NCI-H748 treated with DMSO at 0.1 percent for 48 hours (cell line): ENCODE measurements around the gene STAP2.

ENCODE experiments used
- DNase-seq: peaks from one replicate; lab custom pipeline; 2025; lab: John Stamatoyannopoulos, UW

The STAP2 gene

DNA sequence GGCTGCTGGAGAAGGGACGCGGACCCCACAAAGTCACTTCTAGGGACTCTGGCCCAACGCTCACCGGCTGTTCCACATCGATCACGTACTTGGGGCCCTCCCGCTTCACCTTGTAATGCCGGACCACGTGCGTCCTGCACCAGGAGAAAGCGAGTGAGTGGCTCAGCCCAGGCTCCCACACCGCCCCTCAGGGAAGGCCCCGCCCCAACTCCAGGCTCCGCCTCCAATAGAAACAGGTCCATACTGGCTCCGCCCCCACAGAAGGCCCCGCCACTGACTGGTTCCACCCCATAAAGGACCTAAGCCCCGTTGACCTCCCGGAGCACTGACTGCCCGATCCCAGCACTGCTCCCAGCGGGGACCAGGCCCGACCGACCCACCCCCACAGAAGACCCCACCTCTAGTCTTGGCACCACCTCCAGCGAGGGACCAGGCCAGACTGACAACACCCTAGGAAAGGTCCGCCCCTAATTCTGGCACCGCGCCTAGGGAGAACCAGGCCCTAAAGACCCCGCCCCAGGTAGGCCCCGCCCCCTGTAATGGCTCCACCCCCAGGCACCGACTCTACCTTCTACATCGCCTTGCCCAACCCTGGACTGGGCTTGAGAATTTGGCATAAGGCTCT, 11.3 kb downstream of the STAP2 start:
- DNase-seq: no peak

DNA sequence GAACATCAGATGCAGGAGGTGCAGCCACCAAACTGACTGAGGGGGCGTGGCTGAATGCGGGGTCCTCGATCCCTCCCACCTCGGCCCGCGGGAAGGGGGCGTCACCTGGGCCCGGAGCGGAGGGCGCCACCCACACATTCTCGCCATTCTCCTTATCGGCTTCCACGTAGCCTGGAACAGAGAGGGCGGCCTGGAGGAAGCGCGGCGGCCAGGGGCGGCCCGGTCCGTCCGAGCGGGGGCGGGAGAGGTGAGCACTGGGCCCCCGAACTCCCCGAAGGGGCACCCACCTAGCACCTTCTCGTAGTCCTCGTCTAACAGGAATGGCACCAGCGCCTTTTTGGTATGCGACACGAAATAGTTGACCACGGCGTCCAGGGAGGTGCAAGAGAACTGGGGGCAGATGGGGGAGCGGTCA, 11.8 kb downstream of the STAP2 start:
- no peak for DNase-seq

GRCh38 chr19:4326215-4326836, 12.3 kb downstream of the STAP2 start:
- DNase-seq: no peak

DNA sequence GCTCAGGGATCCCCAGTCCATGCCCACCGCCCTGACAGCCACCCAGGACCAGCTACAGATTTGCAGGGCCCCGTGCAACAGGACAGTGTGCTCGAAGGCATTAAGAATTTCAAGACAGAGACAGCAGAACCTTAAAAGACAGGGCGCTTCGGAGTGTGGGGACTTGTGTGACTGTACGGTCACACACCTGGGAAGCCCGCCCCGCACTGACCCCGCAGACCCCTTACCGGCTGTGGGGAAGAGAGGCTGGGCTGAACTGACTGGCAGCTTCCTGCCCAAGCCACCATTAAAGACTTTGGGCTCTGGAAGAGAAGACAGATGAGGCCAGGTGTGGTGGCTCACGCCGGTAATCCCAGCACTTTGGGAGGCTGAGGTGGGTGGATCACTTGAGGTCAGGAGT, 14.4 kb downstream of the STAP2 start:
- no peak for DNase-seq

DNA sequence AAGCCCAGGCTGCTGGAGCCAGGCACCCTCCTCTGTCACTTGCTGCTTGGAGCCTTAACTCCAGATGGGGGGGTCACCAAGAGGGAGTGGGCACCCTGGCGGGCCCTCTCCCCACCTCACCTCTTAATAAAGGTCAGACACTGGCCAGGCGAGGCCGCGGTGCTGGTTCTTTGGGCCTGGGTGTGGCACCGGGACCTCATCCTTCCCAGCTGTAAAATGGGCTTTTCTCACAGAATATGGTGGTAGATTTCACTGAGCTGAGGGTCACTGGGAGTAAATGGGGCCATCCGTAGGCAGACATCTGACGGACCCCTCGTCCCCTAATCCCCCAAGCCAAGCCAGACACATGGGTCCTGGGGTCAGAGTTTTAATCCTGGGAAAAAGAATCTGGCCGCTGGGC, 14.9 kb downstream of the STAP2 start:
- no peak for DNase-seq

DNA sequence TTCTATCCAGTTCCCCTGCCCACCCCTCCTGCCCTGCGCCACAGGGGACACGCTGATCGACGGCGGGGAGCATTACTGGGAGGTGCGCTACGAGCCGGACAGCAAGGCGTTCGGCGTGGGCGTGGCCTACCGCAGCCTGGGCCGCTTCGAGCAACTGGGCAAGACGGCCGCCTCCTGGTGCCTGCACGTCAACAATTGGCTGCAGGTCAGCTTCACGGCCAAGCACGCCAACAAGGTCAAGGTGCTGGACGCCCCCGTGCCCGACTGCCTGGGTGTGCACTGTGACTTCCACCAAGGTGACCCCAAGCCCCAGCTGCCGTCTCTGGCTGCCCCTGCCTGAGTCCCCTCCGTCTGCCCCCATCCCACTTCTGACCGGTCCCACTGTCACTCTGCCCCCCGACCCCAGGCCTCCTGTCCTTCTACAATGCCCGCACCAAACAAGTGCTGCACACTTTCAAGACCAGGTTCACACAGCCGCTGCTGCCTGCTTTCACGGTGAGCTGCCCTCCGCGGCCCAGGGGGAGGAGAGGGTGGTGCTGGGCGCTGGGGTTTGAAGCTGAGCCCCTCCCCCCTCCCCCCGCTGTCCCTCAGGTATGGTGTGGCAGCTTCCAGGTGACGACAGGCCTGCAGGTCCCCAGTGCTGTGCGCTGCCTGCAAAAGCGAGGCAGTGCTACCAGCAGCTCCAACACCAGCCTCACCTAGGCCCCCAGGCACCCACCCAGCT, 15.5 kb downstream of the STAP2 start:
- no peak for DNase-seq

DNA sequence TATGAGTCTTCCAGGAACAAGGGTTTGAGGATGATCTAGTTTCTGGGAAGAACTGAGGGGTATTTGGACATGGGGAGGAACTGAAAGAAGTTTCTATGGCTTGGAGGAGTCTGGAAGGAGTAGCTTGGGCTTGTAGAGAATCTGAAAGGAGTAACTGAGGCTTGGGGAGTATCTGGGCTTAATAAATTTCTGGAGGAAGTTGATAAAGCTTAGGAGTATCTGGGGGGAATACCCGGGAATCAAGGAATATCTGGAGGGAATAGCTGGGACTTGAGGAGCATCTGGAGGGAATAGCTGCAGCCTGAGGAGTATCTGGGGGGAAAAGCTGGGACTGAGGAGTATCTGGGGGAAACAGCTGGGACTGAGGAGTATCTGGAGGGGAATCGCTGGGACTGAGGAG, 18.2 kb downstream of the STAP2 start:
- no peak for DNase-seq

DNA sequence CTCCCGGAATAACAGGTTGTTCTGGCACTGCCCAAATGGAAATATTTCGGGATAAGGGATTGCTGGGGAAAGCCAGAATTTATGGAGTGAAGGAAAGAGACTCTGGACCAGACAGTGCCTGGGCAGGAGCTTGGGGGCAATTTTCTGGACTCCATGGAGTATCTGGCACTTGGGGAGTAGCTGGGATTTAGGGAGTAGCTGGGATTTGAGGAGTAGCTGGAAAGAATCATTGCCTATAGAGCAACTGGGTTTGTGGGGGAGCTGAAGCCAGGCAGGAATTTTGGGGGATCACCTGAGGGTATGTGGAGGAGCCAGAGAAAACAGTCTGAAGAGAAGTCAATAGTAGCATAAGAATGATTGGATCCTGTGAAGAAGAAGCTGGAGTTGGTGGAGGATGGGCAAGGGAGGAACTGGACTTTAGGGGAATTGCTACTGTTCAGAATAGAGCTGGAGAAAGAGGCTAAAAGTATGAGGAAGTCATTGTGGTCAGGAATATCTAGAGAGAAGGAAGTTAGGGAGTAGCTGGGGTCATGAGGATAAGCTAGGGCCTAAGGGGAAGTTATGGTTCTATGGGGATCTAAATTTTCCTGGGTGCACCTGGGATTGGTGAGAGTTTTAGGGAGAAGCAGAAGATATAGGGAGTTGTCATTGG, 19.4 kb downstream of the STAP2 start:
- no peak for DNase-seq

DNA sequence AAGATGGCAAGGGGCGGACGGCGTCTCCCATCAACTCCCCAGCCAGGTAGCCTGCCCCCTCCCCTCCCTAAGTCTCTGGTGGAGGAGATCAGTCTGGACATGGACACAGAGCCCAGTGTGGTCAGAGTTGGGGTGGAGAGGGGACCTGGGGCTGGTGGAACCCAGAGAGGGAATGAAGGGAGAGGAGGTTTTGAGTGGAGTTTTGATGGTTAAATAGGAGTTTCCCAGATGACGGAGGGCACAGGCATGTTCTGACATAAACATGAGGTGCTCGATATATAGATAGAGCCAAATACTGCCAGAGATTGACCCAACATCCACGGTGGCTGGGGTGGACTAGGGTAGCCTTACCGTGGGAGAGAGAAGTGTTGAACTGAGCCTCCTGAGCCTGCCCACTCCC, 20.2 kb downstream of the STAP2 start:
- DNase-seq: no peak

- no peak for DNase-seq
These were observed 21.7 kb downstream of the STAP2 start for GRCh38 chr19:4316956-4317355.

DNA sequence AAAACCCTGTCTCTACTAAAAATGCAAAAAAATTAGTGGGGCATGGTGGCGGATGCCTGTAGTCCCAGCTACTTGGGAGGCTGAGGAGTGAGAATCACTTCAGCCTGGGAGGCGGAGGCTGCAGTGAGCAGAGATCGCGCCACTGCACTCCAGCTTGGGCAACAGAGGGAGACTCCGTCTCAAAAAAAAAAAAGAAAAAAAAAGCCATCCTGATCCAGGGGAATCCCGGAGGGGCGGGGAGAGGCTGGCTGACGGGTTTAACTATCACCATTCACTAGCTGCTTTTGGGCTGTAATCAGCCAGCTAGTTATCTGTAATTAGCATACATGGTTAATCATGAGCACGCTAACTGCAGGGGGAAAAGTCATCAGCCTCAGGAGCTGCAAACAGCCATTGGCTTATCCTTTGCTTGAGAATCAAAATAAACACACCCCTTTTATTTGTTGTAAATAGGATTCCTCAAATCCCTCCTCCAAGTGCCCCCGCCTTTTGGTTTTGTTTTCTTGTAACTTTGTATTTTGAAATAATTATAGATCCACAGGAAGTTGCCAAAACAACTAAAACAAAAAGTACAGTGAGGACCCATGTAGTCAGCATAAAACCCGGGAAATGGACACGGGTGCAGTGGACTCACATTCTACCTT, 24.7 kb downstream of the STAP2 start:
- no peak for DNase-seq

DNA sequence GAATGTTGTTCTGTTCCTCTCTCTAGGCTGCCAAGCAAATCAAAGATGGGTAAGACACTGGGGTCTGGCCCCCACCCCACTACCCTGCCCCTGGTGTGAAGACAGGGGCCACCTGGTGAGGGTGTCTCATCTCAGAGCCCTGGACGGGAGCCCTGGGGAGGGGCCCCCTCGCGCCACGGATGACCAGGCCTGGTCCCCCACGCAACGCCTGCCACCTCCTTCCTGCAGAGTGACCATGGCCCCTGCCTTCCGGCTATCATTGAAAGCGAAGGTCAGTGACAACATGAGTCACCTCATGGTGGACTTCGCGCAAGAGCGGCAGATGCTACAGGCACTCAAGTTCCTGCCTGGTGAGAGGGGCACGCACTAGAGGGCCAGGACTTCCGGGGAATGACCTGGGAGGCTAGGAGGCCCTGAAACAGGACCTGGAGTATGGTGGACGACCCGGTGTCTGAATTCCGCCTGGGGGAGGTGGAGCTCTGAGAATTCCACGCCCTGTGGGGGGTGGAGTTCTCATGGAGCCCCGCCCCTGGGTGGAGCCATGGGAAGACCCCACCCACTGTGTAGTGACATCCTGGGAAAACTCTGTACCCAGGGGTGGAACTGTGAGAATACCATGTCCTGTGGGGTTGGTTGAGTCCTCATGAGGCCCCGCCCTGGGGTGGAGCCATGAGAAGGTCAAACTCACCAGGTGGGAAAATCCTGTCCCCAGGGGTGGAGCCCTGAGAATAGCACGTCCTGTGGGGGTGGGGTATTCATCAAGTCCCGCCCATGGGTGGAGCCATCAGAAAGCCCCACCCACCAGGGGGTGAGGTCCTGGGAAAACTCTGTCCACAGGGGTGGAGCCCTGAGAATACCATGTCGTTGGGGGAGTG, 28.1 kb downstream of the STAP2 start:
- DNase-seq: no peak

DNA sequence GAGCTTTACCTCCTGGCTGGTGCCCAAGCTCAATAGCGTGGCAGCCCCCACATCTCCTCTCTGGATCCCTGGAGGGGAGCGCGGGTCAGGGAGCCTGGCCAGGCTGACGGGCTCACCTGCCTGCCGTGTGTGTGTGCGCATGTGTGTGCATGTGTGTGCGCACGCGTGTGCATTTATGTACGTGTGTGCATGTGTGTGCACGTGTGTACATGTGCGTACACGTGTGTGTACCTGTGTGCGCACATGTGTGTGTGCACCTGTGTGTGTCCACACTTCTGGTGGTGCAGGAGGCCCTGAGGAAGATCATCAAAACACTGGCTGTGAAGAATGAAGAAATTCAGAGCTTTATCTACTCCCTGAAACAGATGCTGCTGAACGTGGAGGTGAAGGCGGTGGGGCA, 33.0 kb downstream of the STAP2 start:
- DNase-seq: no peak

DNA sequence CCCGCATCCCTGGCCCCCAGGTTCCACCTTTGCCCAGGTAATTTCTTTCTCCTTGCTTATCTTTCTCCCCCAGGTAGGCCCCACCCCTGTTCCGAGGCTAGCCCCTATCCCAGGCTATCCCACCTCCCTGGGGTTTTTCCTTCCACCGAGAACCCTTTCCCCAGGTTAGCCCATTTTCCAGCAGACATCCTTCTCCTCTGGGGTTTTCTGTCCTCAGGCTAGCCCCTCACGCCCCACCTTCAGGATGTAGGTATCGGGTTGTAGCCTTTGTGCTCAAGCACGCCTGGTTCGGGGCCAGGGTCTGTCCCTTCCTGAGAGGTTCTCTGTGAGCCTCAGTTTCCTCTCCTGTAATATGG, 33.4 kb downstream of the STAP2 start:
- DNase-seq: no peak

- DNase-seq: no peak
These were observed 33.9 kb downstream of the STAP2 start, which contains the start of gene FSD1 for GRCh38 chr19:4304538-4305256. Gene FSD1 (plus strand): TSS chr19:4304598. CDS start chr19:4304747, 149 bp downstream.

DNA sequence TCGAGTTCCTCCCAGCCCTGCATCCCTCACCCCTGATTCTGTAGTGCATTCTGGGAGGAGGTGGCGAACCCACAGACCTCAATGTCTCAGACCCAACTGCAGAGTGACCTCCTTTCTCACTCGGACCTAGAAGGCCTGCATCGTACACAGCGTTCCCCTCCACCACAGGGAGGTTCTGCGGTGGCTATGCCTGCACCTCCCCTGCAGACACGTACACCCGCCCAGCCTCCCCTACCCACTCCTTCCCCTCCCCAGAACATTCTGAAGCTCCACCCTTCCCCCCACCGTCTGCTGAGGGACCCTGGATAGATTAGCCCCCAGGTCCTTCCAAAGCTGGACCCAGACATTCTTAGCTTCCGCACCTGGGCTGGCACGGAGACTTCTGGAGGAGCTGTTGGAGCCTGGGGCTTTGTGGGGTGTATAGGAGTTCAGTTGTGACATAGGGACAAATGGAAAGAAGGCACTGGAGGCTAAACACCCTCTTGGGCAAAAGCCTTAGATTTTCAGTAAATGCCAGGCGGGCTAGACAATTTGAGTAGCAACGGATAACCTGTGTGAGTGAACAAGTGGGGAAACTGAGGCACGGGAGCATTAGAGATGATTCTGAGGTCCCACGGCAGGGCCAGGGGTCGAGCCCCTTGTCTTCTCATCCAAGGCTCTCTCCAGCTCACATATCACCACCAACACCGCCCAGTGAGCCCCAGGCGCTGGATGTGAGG, 34.6 kb downstream of the STAP2 start:
- no peak for DNase-seq

DNA sequence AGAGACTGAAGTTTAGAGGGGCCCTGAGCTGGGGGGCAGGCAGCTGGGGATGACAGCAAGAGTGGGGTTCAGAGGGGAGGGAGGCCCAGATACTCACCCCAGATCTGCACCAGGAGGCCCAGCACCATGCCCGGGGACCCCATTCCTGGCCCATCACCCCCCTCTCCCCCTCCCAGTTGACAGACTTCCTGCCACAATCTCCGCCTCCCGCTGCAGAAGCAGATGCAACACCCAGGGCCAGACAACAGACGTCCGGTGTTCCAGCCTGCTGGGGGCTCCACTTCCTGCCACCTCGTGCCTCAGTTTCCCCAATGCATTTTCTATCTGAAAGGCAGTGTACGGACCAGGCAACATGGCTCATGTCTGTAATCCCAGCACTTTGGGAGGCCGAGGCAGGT, 36.4 kb downstream of the STAP2 start, which contains the start of gene TMIGD2:
Gene TMIGD2, minus strand, starts transcription at position 147 of the 398 bp plus-strand sequence. Its CDS starts 4 bp downstream, at position 143.
- DNase-seq: no peak

- DNase-seq: no peak
These were observed 36.9 kb downstream of the STAP2 start for GRCh38 chr19:4301590-4302242.

DNA sequence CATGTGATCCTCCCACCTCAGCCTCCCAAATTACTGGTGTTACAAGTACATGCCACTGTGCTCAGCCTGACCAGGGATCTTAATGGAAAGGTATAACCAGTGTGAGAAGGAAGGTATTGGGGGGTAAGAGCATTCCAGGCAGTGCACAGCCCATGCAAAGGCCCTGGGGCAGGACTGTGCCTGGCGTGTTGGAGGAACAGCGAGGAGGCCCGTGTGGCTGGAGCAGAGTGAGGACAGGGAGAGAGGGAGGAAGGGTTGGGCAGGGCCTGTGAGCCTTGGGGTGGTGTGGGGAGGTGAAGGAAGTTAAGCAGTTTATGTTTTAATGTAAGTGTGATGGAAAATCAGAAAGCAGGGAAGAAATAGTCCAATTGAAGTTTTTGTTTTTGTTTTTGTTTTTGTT, 38.0 kb downstream of the STAP2 start:
- no peak for DNase-seq
